ENCODE results near the gene RIMBP3B. TPM values are rescaled to one million over a fixed set of nuclear protein-coding genes. Genes with fewer than 3 reads are reported as not detected.
"Not testable (repeated sequence)": the region's sequence is repeated elsewhere in the genome, so short reads cannot be mapped to it uniquely, and the experiment has no call there.

RIMBP3B gene
- polyA plus RNA-seq, 1 experiment = 0.01 TPM

DNA sequence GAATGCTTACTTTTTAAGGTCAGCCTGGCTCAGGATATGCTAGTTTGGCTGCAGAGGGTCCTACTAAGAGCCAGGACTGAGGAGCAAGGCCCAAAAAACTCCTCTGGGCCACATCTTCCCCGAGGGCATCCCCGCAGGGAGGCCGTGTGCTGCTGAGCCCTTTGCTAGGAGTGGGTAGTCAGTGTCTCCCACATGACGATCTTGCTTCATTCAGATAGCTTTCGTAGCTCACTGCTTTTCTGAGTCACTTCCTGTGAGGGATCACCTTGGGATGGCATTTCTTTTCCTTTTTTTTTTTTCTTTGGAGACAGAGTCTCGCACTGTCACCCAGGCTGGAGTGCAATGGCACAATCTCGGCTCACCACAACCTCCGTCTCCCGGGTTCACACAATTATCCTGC, 6.5 kb downstream of the RIMBP3B start:
- H3K27me3 ChIP-seq (ENCODE audit: control insufficient read depth, insufficient read depth, low read length); CTCF ChIA-PET; H3K4me3 ChIP-seq (ENCODE audit: low read depth, low read length); POLR2A ChIA-PET; DNase-seq (ENCODE audit: low read depth); H3K36me3 ChIP-seq (ENCODE audit: control insufficient read depth, insufficient read depth, low read length): not testable (repeated sequence)

DNA sequence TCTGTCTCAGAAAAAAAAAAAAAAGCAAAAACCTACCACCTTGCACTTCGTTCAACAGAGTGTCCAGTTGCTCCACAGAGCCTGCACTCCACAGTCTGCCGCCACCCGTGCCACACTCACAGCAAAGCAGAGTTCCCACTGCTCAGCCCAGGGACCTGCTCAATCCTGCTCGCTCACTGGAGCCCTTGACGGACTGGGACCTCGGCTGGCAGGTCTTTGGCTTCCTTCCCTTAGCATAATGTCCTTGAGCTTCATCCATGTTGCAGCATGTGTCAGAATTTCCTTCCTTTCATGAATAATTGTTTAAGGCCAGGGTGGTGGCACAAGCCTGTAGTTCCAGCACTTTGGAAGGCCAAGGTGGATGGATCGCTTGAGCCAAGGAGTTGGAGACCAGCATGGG, 11.1 kb downstream of the RIMBP3B start:
- POLR2A ChIA-PET; DNase-seq (ENCODE audit: low read depth); H3K36me3 ChIP-seq (ENCODE audit: control insufficient read depth, insufficient read depth, low read length); H3K4me3 ChIP-seq (ENCODE audit: low read depth, low read length); CTCF ChIA-PET; H3K27me3 ChIP-seq (ENCODE audit: control insufficient read depth, insufficient read depth, low read length): not testable (repeated sequence)

DNA sequence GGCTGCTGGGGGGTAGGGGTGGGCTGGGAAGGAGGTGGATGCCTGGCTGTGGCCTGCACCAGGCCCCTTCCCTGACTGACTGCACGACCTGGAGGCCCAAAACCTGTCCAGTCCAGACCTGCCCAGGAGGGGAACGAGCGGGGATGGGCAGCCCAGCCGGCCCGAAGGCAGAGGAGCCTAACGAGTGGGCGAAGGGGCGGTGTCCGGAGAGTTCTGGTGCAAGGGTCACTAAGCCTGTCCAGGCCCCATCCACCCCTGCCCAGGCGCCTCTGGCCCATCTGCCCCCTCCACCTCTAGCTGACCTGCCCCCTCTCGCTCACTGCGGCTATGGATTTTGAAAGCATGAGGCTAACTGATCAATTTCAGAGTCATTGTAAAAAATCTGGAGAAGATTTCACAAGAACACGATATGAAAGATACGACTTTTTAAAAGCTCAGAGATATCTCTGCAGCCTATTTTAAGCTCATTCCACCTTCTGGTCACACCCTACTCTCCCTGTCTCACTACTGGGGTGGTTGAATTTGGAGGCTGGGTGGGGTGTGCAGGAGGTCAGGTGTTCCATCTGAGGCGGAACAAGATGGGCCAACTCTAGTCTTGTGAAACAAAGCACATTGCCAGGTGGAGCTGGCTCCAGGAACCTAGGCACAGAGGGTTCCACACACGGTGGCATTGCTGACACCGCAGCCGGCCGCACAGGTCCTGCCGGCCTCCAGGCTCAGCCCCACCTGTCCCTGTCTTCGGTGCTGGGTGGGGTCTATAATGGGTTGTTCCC, 17.8 kb downstream of the RIMBP3B start:
- H3K4me3 ChIP-seq (ENCODE audit: low read depth, low read length); H3K36me3 ChIP-seq (ENCODE audit: control insufficient read depth, insufficient read depth, low read length); POLR2A ChIA-PET; CTCF ChIA-PET; DNase-seq (ENCODE audit: low read depth); H3K27me3 ChIP-seq (ENCODE audit: control insufficient read depth, insufficient read depth, low read length): not testable (repeated sequence)

DNA sequence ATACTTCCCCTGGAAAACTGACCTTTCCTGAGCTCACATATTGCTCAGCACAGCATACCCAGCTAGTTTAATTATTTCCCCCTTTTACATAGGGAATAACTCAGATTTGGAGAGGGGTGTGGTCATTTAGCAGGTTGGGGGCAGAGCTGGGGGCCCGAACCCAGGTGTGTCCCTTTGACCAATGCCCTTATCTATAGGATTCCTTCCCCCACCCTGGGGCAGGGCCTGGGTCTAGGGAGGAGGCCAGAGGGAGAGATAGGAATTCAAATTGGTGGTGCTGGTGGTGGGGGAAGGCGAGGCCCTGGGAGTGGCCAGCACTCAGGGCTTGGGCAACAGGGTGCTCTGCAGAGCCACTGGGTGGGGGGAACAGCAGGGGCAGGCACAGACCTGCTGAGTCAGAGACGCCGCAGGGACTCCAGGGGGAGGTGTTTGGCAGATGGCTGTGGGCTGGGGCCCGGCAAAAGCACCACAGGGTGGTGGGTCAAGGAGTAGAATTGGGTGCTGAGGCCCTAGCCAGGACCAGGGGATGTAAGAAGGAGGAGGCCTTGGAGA, 19.3 kb downstream of the RIMBP3B start:
- POLR2A ChIA-PET; DNase-seq (ENCODE audit: low read depth): not testable (repeated sequence)

DNA sequence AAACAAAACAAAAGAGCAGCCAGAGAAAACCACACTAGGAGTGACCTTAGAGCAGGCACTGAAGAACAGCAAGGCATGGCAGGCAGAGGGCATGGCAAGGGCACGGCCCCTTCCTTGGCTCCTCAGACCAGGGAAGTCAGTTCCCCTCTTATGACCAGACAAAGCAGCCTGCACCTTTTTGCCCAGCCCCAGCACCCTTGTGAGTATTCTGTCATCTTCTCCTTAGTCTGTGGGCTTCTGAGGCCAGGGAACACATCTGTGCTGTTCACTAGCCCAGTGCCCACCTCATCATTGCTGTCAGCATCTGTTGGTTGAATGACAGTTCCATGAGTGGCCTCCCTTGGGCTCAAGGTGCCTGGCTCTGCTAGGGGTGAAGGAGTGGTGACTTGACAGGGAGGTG, 23.6 kb downstream of the RIMBP3B start:
- CTCF ChIA-PET; H3K27me3 ChIP-seq (ENCODE audit: control insufficient read depth, insufficient read depth, low read length); DNase-seq (ENCODE audit: low read depth); H3K36me3 ChIP-seq (ENCODE audit: control insufficient read depth, insufficient read depth, low read length); H3K4me3 ChIP-seq (ENCODE audit: low read depth, low read length); POLR2A ChIA-PET: not testable (repeated sequence)

More for the DNA sequence above, 19.3 kb downstream of the RIMBP3B start:
- CTCF ChIA-PET; H3K36me3 ChIP-seq (ENCODE audit: control insufficient read depth, insufficient read depth, low read length); H3K27me3 ChIP-seq (ENCODE audit: control insufficient read depth, insufficient read depth, low read length); H3K4me3 ChIP-seq (ENCODE audit: low read depth, low read length): not testable (repeated sequence)

DNA sequence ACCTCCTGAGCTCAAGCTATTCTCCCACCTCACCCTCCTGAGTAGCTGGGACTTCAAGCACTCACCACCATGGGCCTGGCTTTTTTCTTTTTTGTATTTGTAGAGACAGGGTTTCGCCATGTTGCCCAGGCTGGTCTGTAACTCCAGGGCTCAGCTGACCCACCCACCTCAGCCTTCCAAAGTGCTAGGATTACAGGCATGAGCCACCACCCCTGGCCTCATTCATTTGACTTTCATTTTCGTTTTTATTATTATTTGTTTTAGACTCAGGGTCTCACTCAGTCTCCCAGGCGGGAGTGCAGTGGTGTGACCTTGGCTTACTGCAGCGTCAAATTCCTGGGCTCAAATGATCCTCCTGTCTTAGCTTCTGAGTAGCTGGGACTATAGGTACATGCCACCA, 24.2 kb downstream of the RIMBP3B start:
- H3K4me3 ChIP-seq (ENCODE audit: low read depth, low read length); DNase-seq (ENCODE audit: low read depth); H3K27me3 ChIP-seq (ENCODE audit: control insufficient read depth, insufficient read depth, low read length); H3K36me3 ChIP-seq (ENCODE audit: control insufficient read depth, insufficient read depth, low read length); CTCF ChIA-PET; POLR2A ChIA-PET: not testable (repeated sequence)

DNA sequence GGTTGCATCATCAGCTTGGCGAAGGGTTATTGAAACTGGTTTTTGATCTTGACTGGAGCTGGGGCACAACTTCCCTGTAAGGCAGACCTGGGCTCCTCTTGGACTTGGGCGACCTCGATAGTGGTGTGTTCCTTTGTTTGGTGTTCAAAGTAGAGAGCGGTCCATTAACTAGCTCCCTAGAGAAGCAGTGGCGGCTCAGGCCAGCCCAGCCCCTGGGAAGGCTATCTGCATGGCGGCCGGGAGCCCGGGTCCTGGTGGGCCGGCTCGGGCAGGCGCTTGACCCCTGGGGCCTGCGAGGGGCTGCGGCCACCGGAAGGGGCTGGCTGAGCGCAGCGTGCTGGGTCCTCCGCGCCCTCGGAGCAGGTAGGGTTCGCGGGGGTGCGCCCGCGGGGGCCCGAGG, 32.8 kb downstream of the RIMBP3B start:
- CTCF ChIA-PET; H3K36me3 ChIP-seq (ENCODE audit: control insufficient read depth, insufficient read depth, low read length); H3K4me3 ChIP-seq (ENCODE audit: low read depth, low read length); H3K27me3 ChIP-seq (ENCODE audit: control insufficient read depth, insufficient read depth, low read length); POLR2A ChIA-PET; DNase-seq (ENCODE audit: low read depth): not testable (repeated sequence)

DNA sequence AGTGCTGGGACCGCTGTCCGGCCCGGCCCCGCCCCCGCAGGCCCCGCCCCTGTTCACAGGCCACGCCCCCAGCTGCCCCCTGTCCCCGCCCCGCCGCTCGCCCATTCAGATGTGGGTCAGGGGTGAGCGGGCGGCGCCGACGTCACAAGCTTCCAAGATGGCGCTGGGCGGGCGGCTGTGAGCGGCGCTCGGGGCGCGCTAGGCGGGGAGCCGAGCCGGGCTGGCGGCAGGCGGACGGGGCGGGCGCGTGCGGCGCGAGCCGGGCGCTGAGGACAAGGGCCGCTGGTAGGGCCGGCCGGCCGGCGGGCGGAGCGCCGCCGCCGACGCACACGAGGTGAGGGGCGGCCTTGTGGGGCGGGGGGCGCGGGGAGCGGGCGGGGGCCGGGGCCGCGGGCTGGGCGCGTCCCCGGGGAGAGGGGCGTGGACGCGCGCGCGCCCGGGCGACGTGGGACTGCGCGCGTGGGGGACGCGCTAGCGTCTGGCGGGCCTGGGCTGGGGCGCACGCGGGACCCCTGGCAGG, 33.7 kb downstream of the RIMBP3B start, which contains the start of gene HIC2:
Gene HIC2, plus strand, starts transcription at position 145 of the 520 bp plus-strand sequence. CDS start 25,461 bp downstream, outside the sequence.
- H3K27me3 ChIP-seq (ENCODE audit: control insufficient read depth, insufficient read depth, low read length); CTCF ChIA-PET; H3K36me3 ChIP-seq (ENCODE audit: control insufficient read depth, insufficient read depth, low read length); DNase-seq (ENCODE audit: low read depth); POLR2A ChIA-PET: not testable (repeated sequence)
- H3K4me3 ChIP-seq (ENCODE audit: low read depth, low read length) = peak within 1 kb of the TSS; percentile 45

DNA sequence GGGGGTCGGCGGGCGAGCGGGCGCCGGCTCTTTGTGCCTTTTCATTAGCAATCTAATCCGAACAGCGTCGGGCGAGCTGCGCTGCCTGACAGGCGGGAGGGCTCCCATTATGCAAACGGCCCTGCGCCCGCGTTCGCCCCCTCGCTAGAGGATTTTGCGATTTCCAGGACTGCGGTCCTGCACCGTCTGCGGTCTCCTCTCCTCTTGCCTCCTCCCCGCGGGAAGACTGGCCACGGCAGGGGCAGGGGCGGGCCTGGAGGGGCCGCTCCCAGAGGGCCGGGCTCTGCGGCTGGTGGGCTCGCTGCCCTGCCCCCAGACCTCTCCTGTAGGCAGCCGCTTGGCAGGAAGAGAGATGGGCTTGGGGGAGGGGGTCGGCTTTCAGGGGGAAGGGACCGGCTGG, 34.3 kb downstream of the RIMBP3B start:
- H3K27me3 ChIP-seq (ENCODE audit: control insufficient read depth, insufficient read depth, low read length); DNase-seq (ENCODE audit: low read depth); POLR2A ChIA-PET; H3K36me3 ChIP-seq (ENCODE audit: control insufficient read depth, insufficient read depth, low read length); CTCF ChIA-PET: not testable (repeated sequence)
- H3K4me3 ChIP-seq (ENCODE audit: low read depth, low read length) = peak overlapping the region; percentile 45

DNA sequence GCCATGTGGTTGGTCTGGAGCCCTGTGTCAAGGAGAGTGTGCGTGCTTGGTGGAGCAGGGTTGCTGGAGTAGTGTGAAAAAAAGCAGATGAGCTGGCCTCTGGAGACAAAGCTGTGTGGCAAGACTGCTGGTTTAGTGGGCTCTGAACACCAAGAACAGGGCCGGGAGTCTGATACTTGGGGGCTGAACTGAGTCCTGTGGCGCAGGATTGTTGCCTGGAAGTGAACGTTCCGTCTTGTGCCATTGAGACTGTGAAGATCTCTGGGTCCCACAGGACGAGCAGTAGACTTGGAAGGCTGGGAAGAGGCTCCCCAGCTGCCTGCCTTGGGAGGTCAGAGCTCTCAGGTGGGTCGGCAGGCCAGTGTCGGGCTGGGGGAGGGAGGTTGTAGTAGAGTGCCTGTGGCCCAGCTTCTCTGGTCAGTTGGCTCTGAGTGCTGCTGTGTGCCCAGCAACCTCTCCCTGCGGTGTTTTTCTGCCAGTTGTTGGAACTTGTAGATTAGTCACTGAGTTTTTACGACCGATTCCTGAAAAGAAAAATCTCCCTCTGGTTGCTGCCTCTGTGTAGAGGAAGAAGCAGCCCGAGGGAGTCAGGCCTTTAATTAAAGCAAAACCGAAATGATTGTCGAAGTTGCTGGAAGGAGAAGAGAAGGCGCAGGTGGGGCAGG, 35.6 kb downstream of the RIMBP3B start:
- DNase-seq (ENCODE audit: low read depth); H3K27me3 ChIP-seq (ENCODE audit: control insufficient read depth, insufficient read depth, low read length); H3K4me3 ChIP-seq (ENCODE audit: low read depth, low read length); POLR2A ChIA-PET; CTCF ChIA-PET; H3K36me3 ChIP-seq (ENCODE audit: control insufficient read depth, insufficient read depth, low read length): not testable (repeated sequence)

DNA sequence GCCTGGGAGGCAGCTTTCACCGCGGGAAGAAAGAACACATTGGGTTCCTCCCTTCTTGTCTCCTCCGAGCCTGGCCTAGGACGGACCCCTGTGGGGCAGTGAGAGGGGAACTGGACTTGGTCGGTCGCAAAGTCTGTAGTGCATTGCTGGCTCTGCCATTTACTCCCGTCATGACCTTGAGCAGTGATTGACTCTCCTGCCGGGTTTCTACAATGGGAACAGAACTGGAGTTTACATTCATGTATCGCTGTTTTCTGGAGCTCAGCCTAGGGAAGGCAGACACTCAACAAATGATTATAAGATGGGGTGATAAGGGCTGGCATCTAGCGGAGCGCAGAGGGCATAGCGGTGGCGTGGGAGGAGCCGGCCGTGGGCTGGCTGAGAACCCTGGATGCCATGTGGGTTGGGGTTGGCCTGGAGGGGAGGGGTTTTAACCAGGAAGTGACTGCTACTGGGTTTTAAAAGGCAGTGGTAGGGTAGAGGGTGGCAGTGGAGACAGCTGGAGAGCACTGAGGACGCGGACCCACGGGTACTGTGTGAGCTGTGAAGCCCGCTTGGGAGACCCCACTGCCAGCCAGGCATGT, 36.7 kb downstream of the RIMBP3B start:
- POLR2A ChIA-PET = not testable (repeated sequence)

DNA sequence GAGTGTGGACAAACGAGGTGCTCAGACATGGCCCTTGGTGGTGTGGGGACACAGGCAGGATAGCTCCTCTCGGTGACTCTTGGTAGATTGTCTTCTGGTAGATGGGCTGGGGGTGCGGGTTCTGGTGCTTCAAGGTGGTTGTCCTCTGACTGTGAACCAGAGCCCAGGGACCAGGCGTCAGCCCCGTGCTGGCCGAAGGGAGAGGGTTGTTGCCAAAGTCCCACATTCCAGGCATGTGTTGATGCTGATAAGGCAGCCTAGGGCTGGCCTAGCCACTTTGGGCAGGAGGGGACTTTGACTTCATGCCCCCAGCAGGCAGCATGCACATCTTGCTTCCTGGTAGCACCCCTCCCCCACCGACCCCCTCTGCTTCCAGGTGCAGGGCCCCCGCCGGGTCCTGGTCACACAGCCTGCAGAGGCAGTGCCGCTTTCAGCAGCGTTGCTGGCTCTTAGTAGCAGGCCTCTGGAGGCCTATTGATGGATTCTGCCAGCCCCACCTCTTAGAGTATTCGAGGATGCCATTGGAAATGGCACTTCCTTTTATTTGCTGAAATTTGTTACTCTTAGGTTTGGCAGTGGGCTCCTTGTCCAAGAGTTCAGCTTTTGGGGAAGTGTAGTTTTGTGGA, 40.6 kb downstream of the RIMBP3B start:
- H3K4me3 ChIP-seq (ENCODE audit: low read depth, low read length); H3K27me3 ChIP-seq (ENCODE audit: control insufficient read depth, insufficient read depth, low read length); CTCF ChIA-PET; POLR2A ChIA-PET; H3K36me3 ChIP-seq (ENCODE audit: control insufficient read depth, insufficient read depth, low read length); DNase-seq (ENCODE audit: low read depth): not testable (repeated sequence)

More for the DNA sequence above, 36.7 kb downstream of the RIMBP3B start:
- DNase-seq (ENCODE audit: low read depth); H3K36me3 ChIP-seq (ENCODE audit: control insufficient read depth, insufficient read depth, low read length); H3K27me3 ChIP-seq (ENCODE audit: control insufficient read depth, insufficient read depth, low read length); H3K4me3 ChIP-seq (ENCODE audit: low read depth, low read length); CTCF ChIA-PET: not testable (repeated sequence)

Data from BJ (cell line).